GM10248 (cell line): ENCODE results near the gene BCL2L11.

ENCODE experiments used
- CTCF ChIA-PET: fragments of 300-600 bp; sonication (Branson Sonifier 250); formaldehyde crosslinking; extraction: SDS; loops from one replicate; lab custom pipeline; 2021; ENCODE audit warnings: antibody characterized with exemption; lab: Yijun Ruan, JAX
- POLR2A ChIA-PET: fragments of 350-650 bp; sonication (Branson Sonifier 250); formaldehyde crosslinking; extraction: SDS; loops from one replicate; lab custom pipeline; 2020; ENCODE audit warnings: antibody characterized with exemption; lab: Yijun Ruan, JAX
- DNase-seq: peaks from one replicate; pipeline ENCODE4 v3.0.0; 2012; ENCODE audit errors: extremely low spot score
- TF ChIP-seq, protein P1 (sequence below): IDR thresholded peaks from 2 replicates; pipeline ENCODE4 v1.5.1; 2012; ENCODE audit warnings: mild to moderate bottlenecking, low read depth; ENCODE audit errors: extremely low read depth, missing control alignments, control extremely low read depth

Gene BCL2L11

GRCh38 chr2:111156529-111156928 lies 35.8 kb downstream of the BCL2L11 start:
- CTCF ChIA-PET: interaction anchor here (1.5 to 2.5 kb wide), 2 partner anchors 8 to 12 kb away, joined by 7 to 8 read pairs; no protein-coding TSS in a partner anchor
- POLR2A ChIA-PET: no interaction called here
- TF ChIP-seq, protein P1, sequence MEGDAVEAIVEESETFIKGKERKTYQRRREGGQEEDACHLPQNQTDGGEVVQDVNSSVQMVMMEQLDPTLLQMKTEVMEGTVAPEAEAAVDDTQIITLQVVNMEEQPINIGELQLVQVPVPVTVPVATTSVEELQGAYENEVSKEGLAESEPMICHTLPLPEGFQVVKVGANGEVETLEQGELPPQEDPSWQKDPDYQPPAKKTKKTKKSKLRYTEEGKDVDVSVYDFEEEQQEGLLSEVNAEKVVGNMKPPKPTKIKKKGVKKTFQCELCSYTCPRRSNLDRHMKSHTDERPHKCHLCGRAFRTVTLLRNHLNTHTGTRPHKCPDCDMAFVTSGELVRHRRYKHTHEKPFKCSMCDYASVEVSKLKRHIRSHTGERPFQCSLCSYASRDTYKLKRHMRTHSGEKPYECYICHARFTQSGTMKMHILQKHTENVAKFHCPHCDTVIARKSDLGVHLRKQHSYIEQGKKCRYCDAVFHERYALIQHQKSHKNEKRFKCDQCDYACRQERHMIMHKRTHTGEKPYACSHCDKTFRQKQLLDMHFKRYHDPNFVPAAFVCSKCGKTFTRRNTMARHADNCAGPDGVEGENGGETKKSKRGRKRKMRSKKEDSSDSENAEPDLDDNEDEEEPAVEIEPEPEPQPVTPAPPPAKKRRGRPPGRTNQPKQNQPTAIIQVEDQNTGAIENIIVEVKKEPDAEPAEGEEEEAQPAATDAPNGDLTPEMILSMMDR: no peak
- no peak for DNase-seq

- CTCF ChIA-PET: interaction anchor here (1.0 to 2.5 kb wide), 4 partner anchors 9 to 15 kb away, joined by 3 to 8 read pairs (median 6); no protein-coding TSS in a partner anchor
- TF ChIP-seq, protein P1: no peak
- no peak for DNase-seq
- POLR2A ChIA-PET: no interaction called here
These were observed 36.5 kb downstream of the BCL2L11 start for GRCh38 chr2:111157071-111157661.

DNA sequence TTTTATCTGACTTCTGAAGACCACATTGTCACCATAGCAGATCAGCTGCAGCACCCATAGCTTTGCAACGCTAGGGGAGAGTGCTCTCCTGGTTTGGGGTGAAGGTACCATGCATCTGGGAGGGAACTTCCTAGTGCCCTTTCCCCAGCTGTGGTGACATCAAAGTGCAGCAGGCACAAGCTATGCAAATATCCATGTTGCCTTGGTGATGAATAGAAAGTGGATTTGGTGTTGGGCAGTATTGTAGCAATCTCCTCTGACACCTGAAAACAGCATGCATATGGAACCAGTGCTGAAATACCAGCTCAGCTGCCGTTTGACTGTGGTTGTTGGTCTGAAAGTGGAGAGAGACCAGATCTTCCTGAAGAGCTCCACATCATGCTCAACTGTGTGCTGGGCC lies 37.1 kb downstream of the BCL2L11 start:
- no peak for DNase-seq
- ChIA-PET POLR2A (no interaction called here), CTCF (interaction anchor here (0.8 to 2.5 kb wide), 5 partner anchors 10 to 26 kb away, joined by 3 to 8 read pairs (median 5); no protein-coding TSS in a partner anchor)
- TF ChIP-seq, protein P1: no peak

DNA sequence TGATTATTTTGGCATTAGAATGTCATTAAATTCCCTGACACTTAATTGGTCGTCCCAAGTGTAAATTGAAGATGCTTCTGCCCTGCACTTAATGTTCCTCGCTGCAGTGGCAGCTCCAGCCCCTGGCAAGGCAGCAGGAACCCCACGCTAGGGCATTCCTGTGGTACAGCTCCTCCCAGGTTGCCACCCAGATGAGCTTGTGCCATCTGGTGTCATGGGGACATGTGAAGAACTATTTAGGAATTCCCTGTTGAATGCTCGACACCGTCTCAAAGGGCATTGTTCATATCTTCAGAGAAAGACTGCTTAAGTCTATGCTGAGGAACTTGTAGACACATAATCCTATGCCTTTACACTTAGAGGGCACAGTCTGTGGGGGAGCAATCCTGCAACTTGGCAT lies 38.9 kb downstream of the BCL2L11 start:
- CTCF ChIA-PET: no interaction called here
- POLR2A ChIA-PET: no interaction called here
- no peak for DNase-seq
- TF ChIP-seq, protein P1: no peak

GRCh38 chr2:111160758-111161157 lies 40.0 kb downstream of the BCL2L11 start:
- CTCF ChIA-PET: no interaction called here
- POLR2A ChIA-PET: no interaction called here
- DNase-seq: no peak
- TF ChIP-seq, protein P1: no peak

- TF ChIP-seq, protein P1: no peak
- no peak for DNase-seq
- ChIA-PET CTCF (no interaction called here), POLR2A (no interaction called here)
These were observed 41.3 kb downstream of the BCL2L11 start for GRCh38 chr2:111161971-111162370.
